ENCODE results near the gene GATM.
"Not testable (repeated sequence)": the region's sequence is repeated elsewhere in the genome, so short reads cannot be mapped to it uniquely, and the experiment has no call there.

Gene GATM

GRCh38 chr15:45349623-45350022, 28.7 kb downstream of the GATM start:
- no peak for DNase-seq

GRCh38 chr15:45347989-45348388, 30.4 kb downstream of the GATM start:
- no peak for DNase-seq

- no peak for DNase-seq
Measured at GRCh38 chr15:45347033-45347432, 31.3 kb downstream of the GATM start.

- DNase-seq: no peak
Measured at GRCh38 chr15:45346381-45346780, 32.0 kb downstream of the GATM start.

- no peak for DNase-seq
Measured at GRCh38 chr15:45343258-45343860, 35.0 kb downstream of the GATM start.

GRCh38 chr15:45341790-45342189, 36.6 kb downstream of the GATM start:
- no peak for DNase-seq

GRCh38 chr15:45340429-45340828, 37.9 kb downstream of the GATM start:
- DNase-seq: no peak

GRCh38 chr15:45338417-45338816, 39.9 kb downstream of the GATM start:
- DNase-seq: no peak

- no peak for DNase-seq
Measured at GRCh38 chr15:45337224-45337623, 41.1 kb downstream of the GATM start.

- DNase-seq: no peak
Measured at GRCh38 chr15:45333550-45333949, 44.8 kb downstream of the GATM start.

- DNase-seq: no peak
Measured at GRCh38 chr15:45332694-45333093, 45.6 kb downstream of the GATM start.

- no peak for DNase-seq
Measured at GRCh38 chr15:45331972-45332371, 46.4 kb downstream of the GATM start.

- DNase-seq: no peak
Measured at GRCh38 chr15:45328663-45329062, 49.7 kb downstream of the GATM start.

- DNase-seq: no peak
Measured at GRCh38 chr15:45326741-45327140, 51.6 kb downstream of the GATM start.

- no peak for DNase-seq
Measured at GRCh38 chr15:45326280-45326679, 52.1 kb downstream of the GATM start.

- DNase-seq: no peak
Measured at GRCh38 chr15:45320581-45321205, 57.7 kb downstream of the GATM start.

GRCh38 chr15:45319472-45320214, 58.7 kb downstream of the GATM start:
- no peak for DNase-seq

GRCh38 chr15:45314960-45315359, 63.4 kb downstream of the GATM start:
- no peak for DNase-seq

- DNase-seq: not testable (repeated sequence)
Measured at GRCh38 chr15:45314117-45314516, 64.2 kb downstream of the GATM start.

All from NCI-H774 (cell line).